Spinal cord (tissue), 10 donors: ENCODE measurements around the gene C3orf18. TPM values are rescaled to one million over a fixed set of nuclear protein-coding genes. Genes with fewer than 3 reads are reported as not detected.
A peak's percentile ranks its signal among the peaks of the same experiment; 100 is the strongest.

Experiments used
- DNase-seq, 6 donors: peaks; one replicate each; pipeline versions ENCODE4 v3.0.0 to v3.0.0-alpha.2; 2013 to 2015; ENCODE audit warnings: low spot score in 6 of 6, low read depth in 4 of 6
- H3K27ac ChIP-seq: one replicate; pipeline ENCODE4 v1.5.1; 2013; ENCODE audit warnings: low read depth, low read length, control low read depth
- H3K27me3 ChIP-seq: one replicate; pipeline ENCODE4 v1.6.1; 2013; ENCODE audit warnings: low read length; ENCODE audit not compliant: control insufficient read depth, insufficient read depth
- H3K36me3 ChIP-seq: one replicate; pipeline ENCODE4 v1.6.1; 2013; ENCODE audit warnings: low read length; ENCODE audit not compliant: control insufficient read depth, insufficient read depth
- H3K4me1 ChIP-seq: one replicate; pipeline ENCODE4 v1.6.1; 2013; ENCODE audit warnings: low read length; ENCODE audit not compliant: control insufficient read depth, insufficient read depth
- H3K4me3 ChIP-seq: one replicate; pipeline ENCODE4 v1.5.1; 2013; ENCODE audit warnings: low read depth, low read length, control low read depth
- H3K9me3 ChIP-seq: one replicate; pipeline ENCODE4 v1.6.1; 2013; ENCODE audit warnings: low read length; ENCODE audit not compliant: control insufficient read depth, insufficient read depth
- WGBS: methylation state at CpG from one replicate; pipeline ENCODE4 v1.1.5; 2013; ENCODE audit warnings: missing lambda C conversion rate; ENCODE audit not compliant: insufficient coverage; 5-methylcytosine and 5-hydroxymethylcytosine counted together
- polyA plus RNA-seq, 2 donors: library from polyadenylated mRNA; unstranded; fragments of 120-200 nt; gene quantifications; one replicate each; pipeline ENCODE4 v1.2.1, GENCODE V29; 2013; ENCODE audit not compliant: insufficient read length in 2 of 2
- total RNA-seq, 2 donors: library from RNA; depleted of rRNA in 1 of 2; stranded (reverse); fragments of 120-200 nt in 1 of 2; fragments of >200 nt in 1 of 2; gene quantifications; one replicate each; pipeline versions ENCODE4 v1.2.3 to v1.2.4, GENCODE V29; 2013 to 2014
- donor health status: healthy.

C3orf18 gene
- total and polyA plus RNA-seq, 4 donors = 22.6 to 43.6 (median 30.5) TPM

- Histone ChIP-seq H3K27me3 (no peaks in the 10 kb centered on the region), H3K4me3 (no peak overlapping the region), H3K36me3 (peaks cover 28% of the 10 kb centered on the region), H3K27ac (no peak overlapping the region), H3K9me3 (no peaks in the 10 kb centered on the region), H3K4me1 (peaks cover 41% of the 10 kb centered on the region)
- DNase-seq = no peak
- WGBS = 89% methylated on average over 3 of the region's 5 CpGs
These were observed 3.1 kb upstream of the C3orf18 start for GRCh38 chr3:50570508-50571279.

DNA sequence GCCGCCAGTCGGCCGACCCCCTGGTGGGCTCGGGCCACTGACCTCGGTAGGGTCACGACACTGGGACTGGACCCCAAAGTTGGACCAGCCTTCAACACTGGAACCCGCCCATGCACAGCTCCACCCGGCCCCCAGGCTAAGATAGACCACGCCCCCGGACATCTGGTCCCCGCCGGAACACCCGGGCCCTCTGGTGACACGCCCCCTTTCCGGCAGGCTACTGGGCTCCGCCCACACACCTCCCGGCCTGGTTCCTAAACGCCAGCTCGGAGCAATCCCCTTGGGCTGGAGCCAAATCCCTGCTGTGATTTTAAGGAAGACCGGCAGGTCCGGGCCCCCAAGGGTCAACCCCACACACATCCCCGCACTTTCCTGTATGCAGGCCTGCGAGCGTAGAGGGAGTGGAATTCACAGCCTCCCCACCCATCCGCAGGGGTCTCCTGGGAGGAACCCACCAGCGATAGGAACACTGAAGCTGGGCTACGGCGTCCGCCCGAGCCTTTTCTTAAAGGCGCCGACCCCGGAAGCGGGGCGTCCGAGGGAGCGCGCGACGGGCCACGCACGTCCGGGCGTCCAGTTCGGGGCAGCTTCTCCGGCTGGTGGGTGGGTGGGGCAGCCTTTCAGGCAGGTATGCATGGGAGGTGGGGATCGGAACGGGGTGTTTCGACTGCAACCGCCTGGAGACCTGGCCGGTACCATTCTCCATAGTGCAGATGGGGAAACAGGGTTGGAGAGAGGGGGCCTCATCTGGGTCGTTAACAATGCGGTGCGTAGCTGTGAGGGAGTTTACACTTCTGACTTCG, 1.6 kb upstream of the C3orf18 start, which contains the start of gene HEMK1:
Gene HEMK1, plus strand, starts transcription at position 576 of the 803 bp plus-strand sequence. CDS start 1,583 bp downstream, outside the sequence.
- Histone ChIP-seq H3K4me3 (peak within 1 kb of the TSS; percentile 92), H3K4me1 (peaks cover 45% of the 10 kb centered on the region), H3K27ac (peak within 1 kb of the TSS; percentile 93), H3K9me3 (no peaks in the 10 kb centered on the region), H3K36me3 (peaks cover 39% of the 10 kb centered on the region), H3K27me3 (no peaks in the 10 kb centered on the region)
- peak; percentile 84 to 98 (median 92) for DNase-seq
- under 1% methylated on average over 55 of the region's 55 CpGs for WGBS

DNA sequence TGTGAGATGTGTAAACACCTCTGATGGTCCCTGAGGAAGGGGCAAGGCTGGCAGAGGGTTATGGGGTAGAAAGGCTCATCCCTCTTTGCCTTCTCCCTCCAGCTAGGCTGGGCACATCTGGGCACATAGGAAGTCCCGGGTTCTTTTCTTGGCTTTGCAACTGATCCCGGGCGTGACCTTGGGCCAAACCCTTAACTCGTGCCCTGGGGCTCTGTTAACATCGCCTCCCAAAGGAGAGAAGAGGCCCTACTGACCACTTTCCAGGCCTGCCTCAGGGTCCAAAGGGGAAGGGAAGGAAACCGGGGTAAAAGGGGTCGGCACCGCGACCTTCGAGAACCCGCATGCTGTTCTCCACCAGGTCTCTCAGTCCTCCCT, 549 bp downstream of the C3orf18 start:
- Histone ChIP-seq H3K9me3 (no peaks in the 10 kb centered on the region), H3K27me3 (no peaks in the 10 kb centered on the region), H3K4me1 (peaks cover 41% of the 10 kb centered on the region), H3K4me3 (peak overlapping the region; percentile 60), H3K36me3 (peaks cover 37% of the 10 kb centered on the region), H3K27ac (no peak overlapping the region)
- 32% methylated on average over 10 of the region's 11 CpGs for WGBS
- DNase-seq = no peak

- Histone ChIP-seq H3K9me3 (no peaks in the 10 kb centered on the region), H3K27ac (no peak overlapping the region), H3K36me3 (peaks cover 52% of the 10 kb centered on the region), H3K4me1 (peaks cover 32% of the 10 kb centered on the region), H3K4me3 (no peak overlapping the region), H3K27me3 (no peaks in the 10 kb centered on the region)
- WGBS = 79% methylated on average over 1 of the region's 1 CpG
- DNase-seq = no peak
These were observed 3.2 kb downstream of the C3orf18 start for GRCh38 chr3:50564321-50564720.

DNA sequence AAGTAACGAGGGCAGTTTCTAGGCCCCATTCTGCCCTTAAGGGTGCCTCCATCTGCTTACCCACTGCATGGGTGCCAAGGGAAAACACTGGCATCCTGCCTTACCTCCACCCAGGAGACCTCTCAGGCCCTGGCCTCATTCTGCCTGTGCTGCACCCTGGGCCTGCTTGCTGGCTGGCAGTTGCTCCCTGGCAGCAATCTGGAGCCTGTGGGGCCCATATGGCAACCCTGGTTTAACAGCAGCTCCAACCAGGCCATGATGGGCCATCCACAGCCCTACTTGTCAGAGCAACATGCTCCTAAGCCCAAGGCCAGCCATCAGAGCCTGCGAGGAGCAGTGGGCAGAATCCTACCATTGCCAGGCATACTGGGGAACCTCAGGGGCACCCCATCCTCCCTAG, 3.7 kb downstream of the C3orf18 start:
- Histone ChIP-seq H3K9me3 (no peaks in the 10 kb centered on the region), H3K36me3 (peaks cover 57% of the 10 kb centered on the region), H3K27me3 (no peaks in the 10 kb centered on the region), H3K4me3 (no peak overlapping the region), H3K4me1 (peaks cover 31% of the 10 kb centered on the region), H3K27ac (no peak overlapping the region)
- peak in 1 of 6 donors; percentile 18 for DNase-seq
- WGBS = 72% methylated on average over 2 of the region's 2 CpGs

- Histone ChIP-seq H3K4me1 (peaks cover 21% of the 10 kb centered on the region), H3K27me3 (no peaks in the 10 kb centered on the region), H3K36me3 (peaks cover 60% of the 10 kb centered on the region), H3K9me3 (no peaks in the 10 kb centered on the region), H3K27ac (no peak overlapping the region), H3K4me3 (no peak overlapping the region)
- no peak for DNase-seq
- WGBS = 67% methylated on average over 2 of the region's 2 CpGs
These were observed 4.7 kb downstream of the C3orf18 start for GRCh38 chr3:50562861-50563260.

GRCh38 chr3:50559702-50560101, 7.8 kb downstream of the C3orf18 start:
- H3K27me3 ChIP-seq = no peaks in the 10 kb centered on the region
- peaks cover 50% of the 10 kb centered on the region for H3K36me3 ChIP-seq
- H3K9me3 ChIP-seq = no peaks in the 10 kb centered on the region
- H3K27ac ChIP-seq = no peak overlapping the region
- no peak for DNase-seq
- H3K4me3 ChIP-seq = no peak overlapping the region
- H3K4me1 ChIP-seq = peaks cover 3% of the 10 kb centered on the region

GRCh38 chr3:50557915-50558314, 9.6 kb downstream of the C3orf18 start:
- no peak overlapping the region for H3K4me3 ChIP-seq
- no peak for DNase-seq
- peaks cover 35% of the 10 kb centered on the region for H3K36me3 ChIP-seq
- no peaks in the 10 kb centered on the region for H3K27me3 ChIP-seq
- H3K9me3 ChIP-seq = no peaks in the 10 kb centered on the region
- H3K4me1 ChIP-seq = peaks cover 3% of the 10 kb centered on the region
- no peak overlapping the region for H3K27ac ChIP-seq
- 75% methylated on average over 6 of the region's 7 CpGs for WGBS

DNA sequence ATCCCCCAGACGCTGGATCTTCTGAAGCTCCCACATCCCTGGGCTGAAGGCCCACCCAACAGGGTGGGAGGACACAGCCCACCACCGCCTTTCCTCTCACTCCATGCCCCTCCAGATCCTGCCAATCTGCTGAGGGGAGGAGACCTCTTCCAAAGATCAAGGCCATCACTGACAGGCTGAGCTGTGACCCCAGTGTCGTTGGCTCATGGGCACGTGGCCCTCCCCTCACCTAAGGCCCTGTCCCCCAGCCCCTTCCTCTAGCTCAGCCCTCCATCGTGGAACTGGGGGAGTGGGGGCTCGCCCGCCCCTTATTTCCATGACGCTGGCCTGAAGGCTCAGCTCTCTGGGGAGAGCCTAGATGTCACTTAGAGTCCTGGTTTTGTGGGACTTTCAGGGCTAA, 10.4 kb downstream of the C3orf18 start:
- Histone ChIP-seq H3K9me3 (no peaks in the 10 kb centered on the region), H3K27me3 (no peaks in the 10 kb centered on the region), H3K4me3 (no peak overlapping the region), H3K4me1 (peaks cover 3% of the 10 kb centered on the region), H3K36me3 (peaks cover 29% of the 10 kb centered on the region), H3K27ac (no peak overlapping the region)
- WGBS = 60% methylated on average over 6 of the region's 8 CpGs
- no peak for DNase-seq
